ENCODE results near the gene LRRN4.
"Not testable (repeated sequence)": the region's sequence is repeated elsewhere in the genome, so short reads cannot be mapped to it uniquely, and the experiment has no call there.

Gene LRRN4

GRCh38 chr20:6074145-6074561 lies 20.3 kb upstream of the LRRN4 start:
- no peak overlapping the region for H3K27ac Mint-ChIP-seq
- no peaks in the 10 kb centered on the region for H3K36me3 Mint-ChIP-seq
- H3K27me3 Mint-ChIP-seq, result no peaks in the 10 kb centered on the region
- no peak overlapping the region for H3K4me3 Mint-ChIP-seq
- no peaks in the 10 kb centered on the region for H3K9me3 Mint-ChIP-seq (ENCODE audit: low read depth)
- peaks cover 5% of the 10 kb centered on the region for H3K4me1 Mint-ChIP-seq (ENCODE audit: low read depth)

- Mint-ChIP-seq H3K4me1 (ENCODE audit: low read depth) (peaks cover 5% of the 10 kb centered on the region), H3K9me3 (ENCODE audit: low read depth) (no peaks in the 10 kb centered on the region), H3K36me3 (no peaks in the 10 kb centered on the region), H3K27ac (no peak overlapping the region), H3K4me3 (no peak overlapping the region), H3K27me3 (no peaks in the 10 kb centered on the region)
Measured at GRCh38 chr20:6070829-6071695, 17.2 kb upstream of the LRRN4 start.

GRCh38 chr20:6069669-6070068 lies 15.8 kb upstream of the LRRN4 start:
- H3K4me1 Mint-ChIP-seq (ENCODE audit: low read depth), result peaks cover 5% of the 10 kb centered on the region
- no peaks in the 10 kb centered on the region for H3K36me3 Mint-ChIP-seq
- H3K4me3 Mint-ChIP-seq, result no peak overlapping the region

GRCh38 chr20:6067763-6068318 lies 14.0 kb upstream of the LRRN4 start:
- H3K27ac Mint-ChIP-seq, result no peak overlapping the region
- H3K4me1 Mint-ChIP-seq (ENCODE audit: low read depth), result no peaks in the 10 kb centered on the region
- H3K9me3 Mint-ChIP-seq (ENCODE audit: low read depth), result no peaks in the 10 kb centered on the region
- H3K27me3 Mint-ChIP-seq, result no peaks in the 10 kb centered on the region
- no peak overlapping the region for H3K4me3 Mint-ChIP-seq
- no peaks in the 10 kb centered on the region for H3K36me3 Mint-ChIP-seq

More at GRCh38 chr20:6069669-6070068, 15.8 kb upstream of the LRRN4 start:
- Mint-ChIP-seq H3K27me3 (no peaks in the 10 kb centered on the region), H3K9me3 (ENCODE audit: low read depth) (no peaks in the 10 kb centered on the region), H3K27ac (no peak overlapping the region)

GRCh38 chr20:6066582-6066981 lies 12.7 kb upstream of the LRRN4 start:
- Mint-ChIP-seq H3K4me1 (ENCODE audit: low read depth) (no peaks in the 10 kb centered on the region), H3K27me3 (no peaks in the 10 kb centered on the region), H3K36me3 (no peaks in the 10 kb centered on the region), H3K27ac (no peak overlapping the region), H3K4me3 (no peak overlapping the region), H3K9me3 (ENCODE audit: low read depth) (no peaks in the 10 kb centered on the region)

GRCh38 chr20:6061544-6061943 lies 7.7 kb upstream of the LRRN4 start:
- Mint-ChIP-seq H3K27me3 (peaks cover 4% of the 10 kb centered on the region), H3K4me3 (no peak overlapping the region), H3K36me3 (no peaks in the 10 kb centered on the region), H3K27ac (no peak overlapping the region), H3K9me3 (ENCODE audit: low read depth) (no peaks in the 10 kb centered on the region), H3K4me1 (ENCODE audit: low read depth) (no peaks in the 10 kb centered on the region)

- Mint-ChIP-seq H3K9me3 (ENCODE audit: low read depth) (no peaks in the 10 kb centered on the region), H3K36me3 (no peaks in the 10 kb centered on the region), H3K27ac (no peak overlapping the region), H3K4me1 (ENCODE audit: low read depth) (no peaks in the 10 kb centered on the region), H3K4me3 (no peak overlapping the region), H3K27me3 (peaks cover 4% of the 10 kb centered on the region)
Measured at GRCh38 chr20:6060213-6060612, 6.4 kb upstream of the LRRN4 start.

GRCh38 chr20:6058684-6059295 lies 4.9 kb upstream of the LRRN4 start:
- H3K4me1 Mint-ChIP-seq (ENCODE audit: low read depth), result no peaks in the 10 kb centered on the region
- no peak overlapping the region for H3K4me3 Mint-ChIP-seq
- H3K27me3 Mint-ChIP-seq, result peaks cover 7% of the 10 kb centered on the region
- H3K27ac Mint-ChIP-seq, result no peak overlapping the region
- H3K9me3 Mint-ChIP-seq (ENCODE audit: low read depth), result no peaks in the 10 kb centered on the region
- no peaks in the 10 kb centered on the region for H3K36me3 Mint-ChIP-seq

- Mint-ChIP-seq H3K4me3 (no peak overlapping the region), H3K27me3 (peaks cover 13% of the 10 kb centered on the region), H3K36me3 (no peaks in the 10 kb centered on the region), H3K9me3 (ENCODE audit: low read depth) (no peaks in the 10 kb centered on the region), H3K4me1 (ENCODE audit: low read depth) (peaks cover 5% of the 10 kb centered on the region), H3K27ac (no peak overlapping the region)
Measured at GRCh38 chr20:6057691-6058090, 3.8 kb upstream of the LRRN4 start.

- no peak overlapping the region for H3K27ac Mint-ChIP-seq
- peaks cover 13% of the 10 kb centered on the region for H3K27me3 Mint-ChIP-seq
- no peaks in the 10 kb centered on the region for H3K36me3 Mint-ChIP-seq
- no peak overlapping the region for H3K4me3 Mint-ChIP-seq
- no peaks in the 10 kb centered on the region for H3K9me3 Mint-ChIP-seq (ENCODE audit: low read depth)
- H3K4me1 Mint-ChIP-seq (ENCODE audit: low read depth), result peaks cover 5% of the 10 kb centered on the region
Measured at GRCh38 chr20:6057139-6057538, 3.3 kb upstream of the LRRN4 start.

- Mint-ChIP-seq H3K36me3 (no peaks in the 10 kb centered on the region), H3K9me3 (ENCODE audit: low read depth) (no peaks in the 10 kb centered on the region), H3K4me3 (no peak overlapping the region), H3K27me3 (peaks cover 13% of the 10 kb centered on the region), H3K27ac (no peak overlapping the region), H3K4me1 (ENCODE audit: low read depth) (peaks cover 5% of the 10 kb centered on the region)
Measured at GRCh38 chr20:6055981-6056569, 2.2 kb upstream of the LRRN4 start.

GRCh38 chr20:6055161-6055783 lies 1.4 kb upstream of the LRRN4 start:
- Mint-ChIP-seq H3K27me3 (peaks cover 17% of the 10 kb centered on the region), H3K4me1 (ENCODE audit: low read depth) (peaks cover 5% of the 10 kb centered on the region), H3K4me3 (no peak overlapping the region), H3K36me3 (no peaks in the 10 kb centered on the region), H3K9me3 (ENCODE audit: low read depth) (no peaks in the 10 kb centered on the region), H3K27ac (no peak overlapping the region)

- not testable (repeated sequence) for H3K27ac Mint-ChIP-seq; H3K36me3 Mint-ChIP-seq; H3K4me1 Mint-ChIP-seq (ENCODE audit: low read depth); H3K4me3 Mint-ChIP-seq; H3K9me3 Mint-ChIP-seq (ENCODE audit: low read depth)
- peaks cover 18% of the 10 kb centered on the region for H3K27me3 Mint-ChIP-seq
Measured at GRCh38 chr20:6054689-6055051, 810 bp upstream of the LRRN4 start.

- Mint-ChIP-seq H3K36me3 (no peaks in the 10 kb centered on the region), H3K27me3 (peaks cover 14% of the 10 kb centered on the region), H3K27ac (no peak overlapping the region), H3K4me1 (ENCODE audit: low read depth) (peaks cover 5% of the 10 kb centered on the region), H3K4me3 (peak overlapping the region; percentile 48), H3K9me3 (ENCODE audit: low read depth) (no peaks in the 10 kb centered on the region)
Measured at GRCh38 chr20:6053064-6053775, 640 bp downstream of the LRRN4 start.

Measured in activated naive CD8-positive, alpha-beta T cell (primary cell).